Trophoblast cell (in vitro differentiated cells and primary cell): ENCODE data around the gene SSR4.

Source experiments
- DNase-seq, 2 donors: peaks; one replicate each; pipeline ENCODE4 v3.0.0-alpha.2; 2016
- H2AFZ ChIP-seq: 2 replicates; pipeline ENCODE4 v1.6.1; 2013; ENCODE audit warnings: low read length, moderate library complexity, mild to moderate bottlenecking; ENCODE audit not compliant: insufficient read depth, poor library complexity
- H2AK5ac ChIP-seq: 2 replicates; pipeline ENCODE4 v1.6.1; 2013; ENCODE audit warnings: mild to moderate bottlenecking, low read length
- H2BK120ac ChIP-seq: 2 replicates; pipeline ENCODE4 v1.6.1; 2013; ENCODE audit warnings: low read length, mild to moderate bottlenecking, moderate library complexity; ENCODE audit not compliant: insufficient read depth, poor library complexity
- H2BK12ac ChIP-seq: 2 replicates; pipeline ENCODE4 v1.6.1; 2013; ENCODE audit warnings: mild to moderate bottlenecking, low read length, moderate library complexity
- H2BK5ac ChIP-seq: 2 replicates; pipeline ENCODE4 v1.6.1; 2013; ENCODE audit warnings: low read length, low read depth, moderate library complexity, mild to moderate bottlenecking; ENCODE audit not compliant: poor library complexity
- H3K14ac ChIP-seq: 2 replicates; pipeline ENCODE4 v1.6.1; 2013; ENCODE audit warnings: mild to moderate bottlenecking, low read length
- H3K18ac ChIP-seq: 2 replicates; pipeline ENCODE4 v1.6.1; 2013; ENCODE audit warnings: mild to moderate bottlenecking, low read length
- H3K23ac ChIP-seq: 2 replicates; pipeline ENCODE4 v1.6.1; 2013; ENCODE audit warnings: low read length
- H3K27ac ChIP-seq: 2 replicates; pipeline ENCODE4 v1.5.1; 2013; ENCODE audit warnings: low read depth, mild to moderate bottlenecking, inconsistent platforms, low read length, moderate library complexity
- H3K27me3 ChIP-seq: 2 replicates; pipeline ENCODE4 v1.6.1; 2013; ENCODE audit warnings: inconsistent platforms, mild to moderate bottlenecking, low read length, moderate library complexity; ENCODE audit not compliant: insufficient read depth
- H3K36me3 ChIP-seq, 2 experiments: 1 replicate in 1 of 2; 2 replicates in 1 of 2; pipeline ENCODE4 v1.6.1; 2013; ENCODE audit warnings: low read length in 2 of 2, mild to moderate bottlenecking in 2 of 2, moderate library complexity in 1 of 2; ENCODE audit not compliant: insufficient read depth in 2 of 2, control insufficient read depth in 1 of 2
- H3K4ac ChIP-seq: 2 replicates; pipeline ENCODE4 v1.6.1; 2013; ENCODE audit warnings: low read depth, mild to moderate bottlenecking, low read length, moderate library complexity
- H3K4me1 ChIP-seq, 2 experiments: 1 replicate in 1 of 2; 2 replicates in 1 of 2; pipeline ENCODE4 v1.6.1; 2013; ENCODE audit warnings: low read length in 2 of 2, mild to moderate bottlenecking in 2 of 2, moderate library complexity in 1 of 2; ENCODE audit not compliant: insufficient read depth in 2 of 2, control insufficient read depth in 1 of 2
- H3K4me2 ChIP-seq: 2 replicates; pipeline ENCODE4 v1.6.1; 2013; ENCODE audit warnings: inconsistent platforms, mild to moderate bottlenecking, low read length, moderate library complexity
- H3K4me3 ChIP-seq: 2 replicates; pipeline ENCODE4 v1.5.1; 2013; ENCODE audit warnings: mild to moderate bottlenecking, low read depth, low read length, inconsistent platforms
- H3K79me1 ChIP-seq: one replicate; pipeline ENCODE4 v1.6.1; 2013; ENCODE audit warnings: low read length
- H3K79me2 ChIP-seq: 2 replicates; pipeline ENCODE4 v1.6.1; 2013; ENCODE audit warnings: low read length, mild to moderate bottlenecking; ENCODE audit not compliant: control insufficient read depth, insufficient read depth, poor library complexity
- H3K9ac ChIP-seq: 2 replicates; pipeline ENCODE4 v1.6.1; 2013; ENCODE audit warnings: mild to moderate bottlenecking, low read length
- H3K9me3 ChIP-seq: 2 replicates; pipeline ENCODE4 v1.6.1; 2013; ENCODE audit warnings: low read depth, mild to moderate bottlenecking, control low read depth, inconsistent platforms, low read length; ENCODE audit not compliant: insufficient read depth
- H4K12ac ChIP-seq: 2 replicates; pipeline ENCODE4 v1.6.1; 2013; ENCODE audit warnings: low read depth, mild to moderate bottlenecking, low read length, moderate library complexity
- H4K8ac ChIP-seq: 2 replicates; pipeline ENCODE4 v1.6.1; 2013; ENCODE audit warnings: low read depth, mild to moderate bottlenecking, low read length, moderate library complexity
- H4K91ac ChIP-seq: one replicate; pipeline ENCODE4 v1.6.1; 2013; ENCODE audit warnings: low read depth, mild to moderate bottlenecking, low read length, moderate library complexity
- WGBS: extraction: QIAGEN DNeasy Blood & Tissue Kit; methylation state at CpG from one replicate; pipeline ENCODE4 v1.1.7; 2013; ENCODE audit warnings: missing lambda C conversion rate; ENCODE audit not compliant: insufficient read length, insufficient coverage; ENCODE audit errors: extremely low coverage; 5-methylcytosine and 5-hydroxymethylcytosine counted together

SSR4 gene

DNA sequence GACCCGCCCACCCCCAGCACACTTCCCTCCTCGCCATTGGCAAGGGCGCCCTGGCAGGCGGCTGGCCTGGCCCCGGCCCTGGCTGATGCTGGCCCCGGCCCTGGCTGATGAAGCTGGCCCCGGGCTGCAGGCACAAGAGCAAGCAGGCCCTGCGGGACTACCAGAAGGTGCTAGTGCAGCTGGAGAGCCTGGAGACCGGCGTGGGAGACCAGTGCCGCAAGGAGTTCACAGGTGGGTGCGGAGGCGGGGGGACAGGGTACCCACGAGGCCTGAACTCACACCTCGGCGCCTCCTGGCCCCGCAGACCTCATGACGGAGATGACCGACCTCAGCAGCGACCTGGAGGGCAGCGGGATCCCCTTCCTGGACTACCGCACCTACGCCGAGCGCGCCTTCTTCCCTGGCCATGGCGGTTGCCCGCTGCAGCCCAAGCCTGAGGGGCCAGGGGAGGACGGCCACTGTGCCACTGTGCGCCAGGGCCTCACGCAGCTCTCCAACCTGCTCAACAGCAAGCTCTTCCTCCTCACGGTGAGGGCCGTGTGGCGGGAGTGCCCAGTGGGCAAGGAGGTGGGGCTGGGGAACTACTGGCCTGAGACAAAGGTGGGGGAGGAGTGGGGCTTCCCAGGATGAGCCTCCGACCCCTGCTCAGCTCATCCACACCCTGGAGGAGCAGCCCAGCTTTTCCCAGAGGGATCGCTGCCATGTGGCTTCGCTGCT, 19.7 kb upstream of the SSR4 start:
- Histone ChIP-seq H3K27me3 (no peaks in the 10 kb centered on the region), H4K91ac (no peak overlapping the region), H3K79me2 (no peaks in the 10 kb centered on the region), H2BK12ac (no peak overlapping the region), H3K4ac (no peak overlapping the region), H3K9ac (no peak overlapping the region), H3K4me3 (no peak overlapping the region), H3K27ac (no peak overlapping the region), H4K12ac (no peak overlapping the region), H3K79me1 (no peaks in the 10 kb centered on the region), H3K9me3 (peaks cover 3% of the 10 kb centered on the region), H2BK120ac (no peak overlapping the region), H3K23ac (no peak overlapping the region), H4K8ac (no peak overlapping the region), H3K14ac (no peak overlapping the region), H3K36me3 (no peaks in the 10 kb centered on the region), H2AFZ (no peak overlapping the region), H2AK5ac (no peak overlapping the region), H3K4me2 (no peak overlapping the region), H3K4me1 (no peaks in the 10 kb centered on the region), H2BK5ac (no peak overlapping the region), H3K18ac (no peak overlapping the region)
- WGBS: no CpG with 5 or more reads among the region's 37 CpGs
- DNase-seq: no peak

DNA sequence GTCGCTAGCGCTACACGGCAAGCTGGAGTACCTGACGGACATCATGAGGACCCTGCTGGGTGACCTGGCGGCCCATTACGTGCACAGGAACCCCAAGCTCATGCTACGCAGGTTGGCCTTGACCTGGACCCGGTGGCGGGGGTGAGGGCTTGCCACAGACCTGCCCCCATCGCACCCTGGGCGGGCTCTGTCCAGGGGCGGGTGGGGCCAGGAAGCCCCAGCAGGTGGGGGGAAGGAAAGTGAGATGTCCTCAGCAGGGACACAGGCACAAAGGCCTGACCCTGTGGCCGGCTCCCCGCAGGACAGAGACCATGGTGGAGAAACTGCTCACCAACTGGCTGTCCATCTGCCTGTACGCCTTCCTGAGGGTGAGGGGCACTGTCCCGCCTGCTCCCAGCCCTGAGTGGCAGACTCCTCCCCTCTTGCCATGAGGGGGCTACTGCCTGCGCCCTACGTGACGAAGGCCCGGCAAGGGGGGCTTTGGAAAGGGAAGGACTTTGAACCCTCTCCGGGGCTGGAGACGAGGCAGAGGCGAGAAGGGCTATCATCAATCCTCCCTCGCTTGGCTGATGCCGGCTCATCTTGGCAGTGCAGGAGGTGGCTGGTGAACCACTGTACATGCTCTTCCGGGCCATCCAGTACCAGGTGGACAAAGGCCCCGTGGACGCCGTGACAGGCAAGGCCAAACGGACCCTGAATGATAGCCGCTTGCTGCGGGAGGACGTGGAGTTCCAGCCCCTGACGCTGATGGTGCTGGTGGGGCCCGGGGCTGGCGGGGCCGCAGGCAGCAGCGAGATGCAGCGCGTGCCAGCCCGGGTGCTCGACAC, 19.0 kb upstream of the SSR4 start:
- Histone ChIP-seq H2AK5ac (no peak overlapping the region), H2BK12ac (no peak overlapping the region), H3K23ac (no peak overlapping the region), H4K91ac (no peak overlapping the region), H3K79me1 (no peaks in the 10 kb centered on the region), H3K79me2 (no peaks in the 10 kb centered on the region), H3K4me2 (no peak overlapping the region), H3K18ac (no peak overlapping the region), H3K4me3 (no peak overlapping the region), H3K9me3 (peaks cover 3% of the 10 kb centered on the region), H3K27ac (no peak overlapping the region), H2BK5ac (no peak overlapping the region), H3K4me1 (no peaks in the 10 kb centered on the region), H3K27me3 (no peaks in the 10 kb centered on the region), H3K14ac (no peak overlapping the region), H4K12ac (no peak overlapping the region), H2BK120ac (no peak overlapping the region), H3K9ac (no peak overlapping the region), H2AFZ (no peak overlapping the region), H3K4ac (no peak overlapping the region), H3K36me3 (no peaks in the 10 kb centered on the region), H4K8ac (no peak overlapping the region)
- no peak for DNase-seq
- WGBS: no CpG with 5 or more reads among the region's 42 CpGs

DNA sequence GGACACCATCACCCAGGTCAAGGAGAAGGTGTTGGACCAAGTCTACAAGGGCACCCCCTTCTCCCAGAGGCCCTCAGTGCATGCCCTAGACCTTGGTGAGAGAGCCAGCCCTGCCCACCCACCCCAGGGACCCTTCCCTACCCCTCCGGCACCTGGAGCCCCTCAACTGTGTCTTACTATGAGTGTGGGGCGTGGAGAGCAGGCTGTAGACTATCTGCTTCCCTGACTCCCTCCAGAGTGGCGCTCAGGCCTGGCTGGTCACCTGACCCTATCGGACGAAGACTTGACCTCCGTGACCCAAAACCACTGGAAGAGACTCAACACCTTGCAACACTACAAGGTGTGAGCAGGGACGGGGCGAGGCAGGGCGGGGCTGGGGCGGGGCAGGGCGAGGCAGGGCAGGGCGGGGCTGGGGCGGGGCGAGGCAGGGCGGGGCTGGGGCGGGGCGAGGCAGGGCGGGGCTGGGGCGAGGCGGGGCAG, 18.3 kb upstream of the SSR4 start:
- Histone ChIP-seq H3K79me1 (no peaks in the 10 kb centered on the region), H3K23ac (no peak overlapping the region), H3K27ac (no peak overlapping the region), H2AK5ac (no peak overlapping the region), H3K27me3 (no peaks in the 10 kb centered on the region), H2BK5ac (no peak overlapping the region), H2AFZ (no peak overlapping the region), H3K4me2 (no peak overlapping the region), H3K9ac (no peak overlapping the region), H3K4ac (no peak overlapping the region), H4K8ac (no peak overlapping the region), H3K18ac (no peak overlapping the region), H4K12ac (no peak overlapping the region), H3K79me2 (no peaks in the 10 kb centered on the region), H3K36me3 (no peaks in the 10 kb centered on the region), H2BK12ac (no peak overlapping the region), H4K91ac (no peak overlapping the region), H3K4me3 (no peak overlapping the region), H3K4me1 (no peaks in the 10 kb centered on the region), H3K14ac (no peak overlapping the region), H2BK120ac (no peak overlapping the region), H3K9me3 (peaks cover 3% of the 10 kb centered on the region)
- DNase-seq: no peak
- WGBS: no CpG with 5 or more reads among the region's 20 CpGs

DNA sequence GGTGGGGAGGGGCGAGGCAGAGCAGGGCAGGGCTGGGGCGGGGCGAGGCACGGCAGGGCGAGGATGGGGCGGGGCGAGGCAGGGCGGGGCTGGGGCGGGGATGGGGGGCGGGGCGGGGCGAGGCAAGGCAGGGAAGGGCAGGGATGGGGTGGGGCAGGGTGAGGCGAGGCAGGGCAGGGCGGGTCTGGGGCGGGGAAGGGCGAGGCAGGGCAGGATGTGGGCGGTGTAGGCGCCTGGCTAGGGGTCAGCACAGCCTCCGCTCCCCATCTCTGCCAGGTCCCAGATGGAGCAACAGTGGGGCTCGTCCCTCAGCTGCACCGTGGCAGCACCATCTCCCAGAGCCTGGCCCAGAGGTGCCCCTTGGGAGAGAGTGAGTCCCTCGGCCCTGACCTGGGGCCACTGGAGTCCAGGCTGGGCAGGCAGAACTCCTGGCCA, 17.8 kb upstream of the SSR4 start:
- Histone ChIP-seq H3K79me1 (no peaks in the 10 kb centered on the region), H2BK120ac (no peak overlapping the region), H2BK5ac (no peak overlapping the region), H3K14ac (no peak overlapping the region), H3K79me2 (no peaks in the 10 kb centered on the region), H2AK5ac (no peak overlapping the region), H3K27ac (no peak overlapping the region), H3K4me3 (no peak overlapping the region), H2BK12ac (no peak overlapping the region), H3K36me3 (no peaks in the 10 kb centered on the region), H3K18ac (no peak overlapping the region), H2AFZ (no peak overlapping the region), H3K4me2 (no peak overlapping the region), H3K4me1 (no peaks in the 10 kb centered on the region), H3K4ac (no peak overlapping the region), H3K9me3 (peaks cover 3% of the 10 kb centered on the region), H3K9ac (no peak overlapping the region), H4K12ac (no peak overlapping the region), H4K91ac (no peak overlapping the region), H3K27me3 (no peaks in the 10 kb centered on the region), H3K23ac (no peak overlapping the region), H4K8ac (no peak overlapping the region)
- no CpG with 5 or more reads among the region's 22 CpGs for WGBS
- DNase-seq: no peak
